Progenitor cell of endocrine pancreas (in vitro differentiated cells): ENCODE data around the gene ZNF883. TPM values are rescaled to one million over a fixed set of nuclear protein-coding genes. Genes with fewer than 3 reads are reported as not detected.

Experiments
- DNase-seq: peaks from one replicate; pipeline ENCODE4 v3.0.0; 2021; ENCODE audit warnings: low spot score; ENCODE audit not compliant: unreplicated experiment
- H3K27ac Mint-ChIP-seq: 2 replicates; pipeline ENCODE4 v1.8.0; 2021; ENCODE audit warnings: mild to moderate bottlenecking, moderate library complexity, mixed read lengths
- H3K27me3 Mint-ChIP-seq: 2 replicates; pipeline ENCODE4 v1.8.0; 2021; ENCODE audit warnings: mixed read lengths
- H3K36me3 Mint-ChIP-seq: 2 replicates; pipeline ENCODE4 v1.8.0; 2022; ENCODE audit warnings: mixed read lengths; ENCODE audit not compliant: insufficient read depth
- H3K4me1 Mint-ChIP-seq: 2 replicates; pipeline ENCODE4 v1.8.0; 2021; ENCODE audit warnings: low read depth, mixed read lengths
- H3K4me3 Mint-ChIP-seq: 2 replicates; pipeline ENCODE4 v1.8.0; 2021; ENCODE audit warnings: low read depth, mild to moderate bottlenecking, moderate library complexity, mixed read lengths
- H3K9me3 Mint-ChIP-seq: 2 replicates; pipeline ENCODE4 v1.8.0; 2021; ENCODE audit warnings: low read depth, mixed read lengths
- total RNA-seq: library from RNA; stranded (reverse); gene quantifications from 2 replicates; pipeline ENCODE4 v1.2.1, GENCODE V29; 2021
- TF ChIP-seq, protein P1 (sequence below): fragments of 200-600 bp; sonication (generic); IDR thresholded peaks from one replicate; pipeline ENCODE4 v1.5.0; 2021; ENCODE audit warnings: antibody characterized with exemption, mild to moderate bottlenecking; ENCODE audit not compliant: unreplicated experiment

Gene ZNF883
- total RNA-seq, 1 donor from 2014 or later = 16.5 TPM

DNA sequence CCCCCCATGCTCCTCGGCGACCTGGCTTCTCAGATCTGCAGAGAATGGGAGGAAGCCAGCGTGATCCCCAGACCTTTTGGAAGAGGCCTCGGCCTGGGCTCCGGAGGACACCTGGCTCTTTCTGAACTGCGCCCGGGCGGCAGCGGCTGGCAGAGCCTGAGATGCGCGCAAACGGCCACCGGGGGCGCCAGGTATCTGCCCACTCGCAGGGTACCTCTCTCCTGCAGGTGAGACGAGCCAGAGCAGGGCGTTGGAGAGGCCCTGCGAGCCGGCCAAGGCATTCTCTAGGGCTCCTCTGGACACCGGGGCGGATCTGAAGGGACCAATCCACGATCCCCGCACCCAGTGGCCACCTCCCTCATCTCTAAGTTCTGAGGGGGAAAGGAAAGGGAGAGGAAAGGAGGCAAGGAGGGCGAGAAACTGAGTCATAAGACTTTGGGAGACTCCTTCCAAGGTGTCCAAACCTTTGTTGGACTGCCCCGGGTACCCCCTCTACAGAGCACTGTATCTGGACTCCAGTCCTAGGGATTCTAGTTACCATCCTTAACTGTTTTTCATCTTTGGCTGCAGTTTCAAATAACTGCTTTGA, 66.3 kb downstream of the ZNF883 start:
- H3K36me3 Mint-ChIP-seq = no peaks in the 10 kb centered on the region
- peak; percentile 37 for DNase-seq
- H3K27ac Mint-ChIP-seq = no peak overlapping the region
- no peaks in the 10 kb centered on the region for H3K4me1 Mint-ChIP-seq
- peaks cover 6% of the 10 kb centered on the region for H3K9me3 Mint-ChIP-seq
- peaks cover 17% of the 10 kb centered on the region for H3K27me3 Mint-ChIP-seq
- no peak overlapping the region for H3K4me3 Mint-ChIP-seq
- TF ChIP-seq, protein P1, sequence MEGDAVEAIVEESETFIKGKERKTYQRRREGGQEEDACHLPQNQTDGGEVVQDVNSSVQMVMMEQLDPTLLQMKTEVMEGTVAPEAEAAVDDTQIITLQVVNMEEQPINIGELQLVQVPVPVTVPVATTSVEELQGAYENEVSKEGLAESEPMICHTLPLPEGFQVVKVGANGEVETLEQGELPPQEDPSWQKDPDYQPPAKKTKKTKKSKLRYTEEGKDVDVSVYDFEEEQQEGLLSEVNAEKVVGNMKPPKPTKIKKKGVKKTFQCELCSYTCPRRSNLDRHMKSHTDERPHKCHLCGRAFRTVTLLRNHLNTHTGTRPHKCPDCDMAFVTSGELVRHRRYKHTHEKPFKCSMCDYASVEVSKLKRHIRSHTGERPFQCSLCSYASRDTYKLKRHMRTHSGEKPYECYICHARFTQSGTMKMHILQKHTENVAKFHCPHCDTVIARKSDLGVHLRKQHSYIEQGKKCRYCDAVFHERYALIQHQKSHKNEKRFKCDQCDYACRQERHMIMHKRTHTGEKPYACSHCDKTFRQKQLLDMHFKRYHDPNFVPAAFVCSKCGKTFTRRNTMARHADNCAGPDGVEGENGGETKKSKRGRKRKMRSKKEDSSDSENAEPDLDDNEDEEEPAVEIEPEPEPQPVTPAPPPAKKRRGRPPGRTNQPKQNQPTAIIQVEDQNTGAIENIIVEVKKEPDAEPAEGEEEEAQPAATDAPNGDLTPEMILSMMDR = peak; percentile 61

DNA sequence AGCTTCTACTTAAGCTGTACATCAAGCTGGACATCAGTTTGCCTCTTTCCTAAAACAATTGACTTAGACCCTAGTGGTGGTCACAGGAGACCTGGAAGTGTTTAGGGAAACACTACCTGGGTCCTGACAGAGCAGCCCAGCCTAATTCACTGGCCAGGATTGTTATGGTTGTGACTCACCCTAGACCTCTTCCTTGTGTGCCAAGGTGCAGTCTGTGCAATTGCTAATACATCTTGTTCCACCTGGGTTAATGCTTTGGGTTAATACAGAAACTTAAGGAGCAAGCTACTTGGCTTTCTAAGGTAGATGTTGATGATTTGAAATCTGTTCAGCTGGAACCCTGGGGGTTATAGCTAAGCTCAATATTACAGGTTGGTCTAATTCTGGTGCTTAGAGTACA, 72.6 kb downstream of the ZNF883 start:
- Mint-ChIP-seq H3K4me1 (no peaks in the 10 kb centered on the region), H3K27me3 (peaks cover 58% of the 10 kb centered on the region), H3K36me3 (no peaks in the 10 kb centered on the region), H3K27ac (no peak overlapping the region), H3K4me3 (no peak overlapping the region), H3K9me3 (no peaks in the 10 kb centered on the region)
- TF ChIP-seq, protein P1 = no peak
- DNase-seq = no peak

DNA sequence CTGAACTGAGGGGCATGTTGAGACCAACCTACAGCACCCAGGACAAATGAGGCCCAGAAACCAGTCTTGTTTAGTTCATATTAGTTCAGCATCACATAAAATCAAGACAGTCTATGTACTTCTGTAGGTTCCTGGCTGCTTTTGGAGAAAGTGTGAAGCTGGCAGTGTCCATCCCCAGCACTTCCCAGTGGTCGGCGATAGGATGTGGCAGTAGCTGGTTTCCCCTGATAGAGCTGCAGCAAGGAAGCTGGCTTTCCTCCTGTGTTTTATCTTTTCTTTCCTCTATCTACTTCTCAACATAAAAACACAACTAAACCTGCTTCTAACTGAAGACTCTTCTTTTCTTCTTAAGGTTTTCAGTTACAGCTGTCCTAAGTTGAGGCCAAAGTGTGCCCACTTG, 78.3 kb downstream of the ZNF883 start:
- H3K27ac Mint-ChIP-seq = no peak overlapping the region
- no peaks in the 10 kb centered on the region for H3K4me1 Mint-ChIP-seq
- H3K4me3 Mint-ChIP-seq = no peak overlapping the region
- no peaks in the 10 kb centered on the region for H3K9me3 Mint-ChIP-seq
- TF ChIP-seq, protein P1 = no peak
- H3K27me3 Mint-ChIP-seq = peaks cover 46% of the 10 kb centered on the region
- no peak for DNase-seq
- no peaks in the 10 kb centered on the region for H3K36me3 Mint-ChIP-seq

DNA sequence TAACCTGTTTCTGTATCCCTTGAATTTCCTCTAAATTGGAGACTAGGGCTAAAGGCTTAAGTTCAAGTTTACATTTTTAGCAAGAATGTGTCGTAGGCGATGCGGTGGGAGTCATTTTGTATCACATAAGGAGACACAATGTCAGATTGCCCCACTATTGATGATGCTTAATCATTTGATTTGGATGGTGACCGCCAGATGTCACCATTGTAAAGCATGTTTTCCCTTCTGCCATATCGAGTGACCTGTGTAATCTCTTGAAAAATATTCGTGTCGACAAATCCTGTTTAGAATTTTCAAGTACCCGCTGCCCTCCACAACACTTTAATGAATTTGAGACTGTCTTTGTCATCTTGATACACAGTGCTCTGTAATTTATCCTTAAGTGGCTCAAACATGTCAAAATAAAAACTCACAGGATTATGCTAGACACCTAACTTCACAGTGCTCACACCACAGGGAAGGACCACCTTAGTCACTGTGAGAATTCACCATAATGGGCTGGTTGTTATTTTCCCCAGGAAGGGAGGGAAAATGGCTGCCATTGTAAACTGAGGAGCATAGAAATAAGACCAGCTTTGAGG, 86.8 kb downstream of the ZNF883 start:
- H3K27me3 Mint-ChIP-seq = peaks cover 29% of the 10 kb centered on the region
- no peaks in the 10 kb centered on the region for H3K9me3 Mint-ChIP-seq
- TF ChIP-seq, protein P1 = peak; percentile 58
- peak overlapping the region; percentile 19 for H3K27ac Mint-ChIP-seq
- DNase-seq = no peak
- H3K4me1 Mint-ChIP-seq = no peaks in the 10 kb centered on the region
- no peak overlapping the region for H3K4me3 Mint-ChIP-seq
- H3K36me3 Mint-ChIP-seq = no peaks in the 10 kb centered on the region

DNA sequence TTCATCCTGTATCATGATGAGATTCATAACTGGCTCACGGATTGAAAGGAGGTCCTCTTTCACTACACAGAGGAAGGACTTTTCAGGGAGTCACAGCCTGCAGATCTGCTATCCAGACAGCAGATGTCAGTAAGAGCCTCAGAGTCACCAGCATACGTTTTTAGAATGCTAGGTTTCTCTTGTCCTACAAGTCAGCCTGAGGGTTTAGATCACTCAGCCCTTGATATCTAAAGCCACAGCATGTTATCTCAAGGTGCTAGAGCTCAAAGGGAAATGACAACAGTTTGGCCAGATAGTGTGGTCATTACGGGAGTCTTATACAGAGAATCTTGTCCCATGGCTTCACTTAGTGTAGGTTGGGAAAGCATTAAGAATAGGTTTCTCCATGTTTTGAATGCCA, 90.4 kb downstream of the ZNF883 start:
- no peaks in the 10 kb centered on the region for H3K9me3 Mint-ChIP-seq
- H3K4me3 Mint-ChIP-seq = no peak overlapping the region
- H3K36me3 Mint-ChIP-seq = no peaks in the 10 kb centered on the region
- no peak for DNase-seq
- peaks cover 37% of the 10 kb centered on the region for H3K27me3 Mint-ChIP-seq
- TF ChIP-seq, protein P1 = peak; percentile 53
- H3K4me1 Mint-ChIP-seq = no peaks in the 10 kb centered on the region
- no peak overlapping the region for H3K27ac Mint-ChIP-seq
